ENCODE data around the gene PCDHGA11. TPM values are rescaled to one million over a fixed set of nuclear protein-coding genes. Genes with fewer than 3 reads are reported as not detected.

The PCDHGA11 gene
- total RNA-seq, 1 donor from 2014 or later: 13.3 TPM

DNA sequence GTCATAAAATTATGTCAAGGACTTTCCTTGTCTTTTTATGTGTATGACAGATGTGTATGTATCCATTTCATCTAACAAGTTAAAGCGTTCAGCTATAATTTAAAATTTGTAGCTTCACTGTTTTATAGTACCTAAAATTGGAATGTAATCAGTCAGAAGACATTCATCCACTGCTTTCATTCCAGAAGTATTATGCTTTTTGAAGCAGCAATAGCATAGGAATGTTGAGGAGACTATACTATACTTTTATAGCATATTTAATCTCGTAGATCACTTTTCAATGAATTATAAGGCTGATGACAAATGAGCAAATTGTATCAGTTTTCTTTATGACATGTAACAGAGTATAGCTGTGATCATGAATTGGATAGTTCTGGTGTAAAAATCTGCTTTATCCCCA is 16.4 kb downstream of the PCDHGA11 start:
- Histone ChIP-seq H3K27ac (no peak overlapping the region), H3K9ac (no peak overlapping the region), H3K4me1 (no peaks in the 10 kb centered on the region), H3K79me2 (ENCODE audit: low read depth) (no peaks in the 10 kb centered on the region), H3F3A (ENCODE audit: low read depth) (no peaks in the 10 kb centered on the region), H3K9me3 (ENCODE audit: low read depth) (no peaks in the 10 kb centered on the region), H3K4me3 (no peak overlapping the region), H3K4me2 (no peak overlapping the region), H2AFZ (replicated peaks) (no peak overlapping the region), H3K27me3 (no peaks in the 10 kb centered on the region), H3K36me3 (no peaks in the 10 kb centered on the region), H4K20me1 (ENCODE audit: low read depth) (no peaks in the 10 kb centered on the region)
- TF ChIP-seq EZH2 (IDR thresholded peaks at IDR 0.05) (no peak), EZH2phosphoT487 (IDR thresholded peaks at IDR 0.05) (no peak)
- TF ChIP-seq, protein P1, sequence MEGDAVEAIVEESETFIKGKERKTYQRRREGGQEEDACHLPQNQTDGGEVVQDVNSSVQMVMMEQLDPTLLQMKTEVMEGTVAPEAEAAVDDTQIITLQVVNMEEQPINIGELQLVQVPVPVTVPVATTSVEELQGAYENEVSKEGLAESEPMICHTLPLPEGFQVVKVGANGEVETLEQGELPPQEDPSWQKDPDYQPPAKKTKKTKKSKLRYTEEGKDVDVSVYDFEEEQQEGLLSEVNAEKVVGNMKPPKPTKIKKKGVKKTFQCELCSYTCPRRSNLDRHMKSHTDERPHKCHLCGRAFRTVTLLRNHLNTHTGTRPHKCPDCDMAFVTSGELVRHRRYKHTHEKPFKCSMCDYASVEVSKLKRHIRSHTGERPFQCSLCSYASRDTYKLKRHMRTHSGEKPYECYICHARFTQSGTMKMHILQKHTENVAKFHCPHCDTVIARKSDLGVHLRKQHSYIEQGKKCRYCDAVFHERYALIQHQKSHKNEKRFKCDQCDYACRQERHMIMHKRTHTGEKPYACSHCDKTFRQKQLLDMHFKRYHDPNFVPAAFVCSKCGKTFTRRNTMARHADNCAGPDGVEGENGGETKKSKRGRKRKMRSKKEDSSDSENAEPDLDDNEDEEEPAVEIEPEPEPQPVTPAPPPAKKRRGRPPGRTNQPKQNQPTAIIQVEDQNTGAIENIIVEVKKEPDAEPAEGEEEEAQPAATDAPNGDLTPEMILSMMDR (IDR thresholded peaks at IDR 0.05): no peak
- Mint-ChIP-seq H3K4me1 (no peaks in the 10 kb centered on the region), H3K9me3 (peaks cover 74% of the 10 kb centered on the region), H3K4me3 (no peak overlapping the region), H3K27ac (no peak overlapping the region), H3K36me3 (peaks cover 55% of the 10 kb centered on the region), H3K27me3 (ENCODE audit: insufficient read depth, low read depth) (peaks cover 9% of the 10 kb centered on the region)
- no peak for DNase-seq (ENCODE audit: low spot score)

DNA sequence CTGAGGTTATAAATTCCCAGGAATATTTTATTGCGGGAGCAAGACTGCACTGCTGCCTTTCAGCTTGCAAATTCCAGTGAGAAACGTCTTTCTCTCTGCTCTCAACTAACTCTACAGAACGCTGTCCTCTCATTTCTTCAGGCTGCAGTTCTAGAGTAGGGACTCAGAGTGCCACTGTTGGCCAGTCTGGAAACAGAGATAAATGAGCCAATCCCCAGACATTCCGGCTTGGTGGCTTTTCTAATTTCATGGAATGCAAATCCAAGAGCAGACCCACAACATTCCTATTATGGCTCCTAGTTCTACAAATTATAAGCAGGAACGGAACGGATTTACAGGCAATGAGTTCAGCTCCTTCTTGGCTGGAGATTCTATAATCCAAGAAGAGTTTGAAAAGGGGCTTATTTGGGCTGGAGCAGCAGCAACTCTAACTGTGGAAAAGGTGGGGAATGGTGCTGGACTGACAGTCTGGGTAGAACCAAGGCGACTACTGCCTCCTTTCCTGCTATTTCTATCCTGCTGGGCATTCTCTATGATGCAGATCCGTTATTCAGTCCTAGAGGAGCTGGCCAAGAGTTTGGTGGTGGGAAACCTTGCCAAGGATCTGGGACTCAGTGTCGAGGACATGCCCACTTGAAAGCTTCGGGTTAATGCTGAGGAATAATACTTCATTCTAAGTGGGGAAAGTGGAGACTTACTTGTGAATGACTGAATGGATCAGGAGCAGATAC is 18.7 kb downstream of the PCDHGA11 start:
- H3K9me3 ChIP-seq (ENCODE audit: low read depth): no peaks in the 10 kb centered on the region
- H3K79me2 ChIP-seq (ENCODE audit: low read depth): no peaks in the 10 kb centered on the region
- no peaks in the 10 kb centered on the region for H3K4me1 ChIP-seq
- TF ChIP-seq EZH2phosphoT487 (IDR thresholded peaks at IDR 0.05) (no peak), EZH2 (IDR thresholded peaks at IDR 0.05) (no peak)
- H3K9me3 Mint-ChIP-seq: peaks cover 74% of the 10 kb centered on the region
- H3F3A ChIP-seq (ENCODE audit: low read depth): no peaks in the 10 kb centered on the region
- H3K27ac ChIP-seq: no peak overlapping the region
- H3K27me3 ChIP-seq: no peaks in the 10 kb centered on the region
- no peak overlapping the region for H2AFZ ChIP-seq (replicated peaks)
- peaks cover 2% of the 10 kb centered on the region for H3K27me3 Mint-ChIP-seq (ENCODE audit: insufficient read depth, low read depth)
- no peak overlapping the region for H3K4me3 ChIP-seq
- H3K4me1 Mint-ChIP-seq: no peaks in the 10 kb centered on the region
- no peaks in the 10 kb centered on the region for H3K36me3 ChIP-seq
- no peak for DNase-seq (ENCODE audit: low spot score)
- no peaks in the 10 kb centered on the region for H4K20me1 ChIP-seq (ENCODE audit: low read depth)
- no peak overlapping the region for H3K9ac ChIP-seq
- H3K4me2 ChIP-seq: no peak overlapping the region
- no peak overlapping the region for H3K4me3 Mint-ChIP-seq
- peaks cover 50% of the 10 kb centered on the region for H3K36me3 Mint-ChIP-seq
- H3K27ac Mint-ChIP-seq: no peak overlapping the region

DNA sequence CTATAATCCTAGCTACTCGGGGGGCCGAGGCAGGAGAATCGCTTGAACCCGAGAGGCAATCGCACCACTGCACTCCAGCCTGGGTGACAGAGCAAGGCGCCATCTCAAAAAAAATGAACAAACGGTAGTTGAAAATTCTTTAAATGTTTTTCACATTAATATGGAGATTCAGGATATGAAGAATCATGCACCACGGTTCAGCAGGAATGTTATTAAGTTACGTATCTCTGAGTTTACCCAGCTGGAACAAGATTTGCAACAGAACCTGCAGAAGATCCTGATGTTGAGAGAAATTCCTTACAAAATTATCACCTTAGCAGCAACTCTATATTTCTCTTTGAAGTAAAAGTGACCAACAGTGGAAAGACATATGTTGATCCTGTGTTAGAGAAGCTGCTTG is 19.5 kb downstream of the PCDHGA11 start:
- H3K4me1 ChIP-seq: no peaks in the 10 kb centered on the region
- H3K27ac Mint-ChIP-seq: no peak overlapping the region
- peaks cover 2% of the 10 kb centered on the region for H3K27me3 Mint-ChIP-seq (ENCODE audit: insufficient read depth, low read depth)
- H3K36me3 ChIP-seq: no peaks in the 10 kb centered on the region
- DNase-seq (ENCODE audit: low spot score): no peak
- no peaks in the 10 kb centered on the region for H3K4me1 Mint-ChIP-seq
- no peaks in the 10 kb centered on the region for H3K27me3 ChIP-seq
- no peak overlapping the region for H3K4me3 ChIP-seq
- no peaks in the 10 kb centered on the region for H3F3A ChIP-seq (ENCODE audit: low read depth)
- H3K9me3 ChIP-seq (ENCODE audit: low read depth): no peaks in the 10 kb centered on the region
- H3K9me3 Mint-ChIP-seq: peaks cover 74% of the 10 kb centered on the region
- no peak overlapping the region for H3K4me2 ChIP-seq
- H3K9ac ChIP-seq: no peak overlapping the region
- TF ChIP-seq, protein P1 (IDR thresholded peaks at IDR 0.05): no peak
- TF ChIP-seq EZH2 (IDR thresholded peaks at IDR 0.05) (no peak), EZH2phosphoT487 (IDR thresholded peaks at IDR 0.05) (no peak)
- H3K27ac ChIP-seq: no peak overlapping the region
- H3K4me3 Mint-ChIP-seq: no peak overlapping the region
- peaks cover 50% of the 10 kb centered on the region for H3K36me3 Mint-ChIP-seq
- H4K20me1 ChIP-seq (ENCODE audit: low read depth): no peaks in the 10 kb centered on the region
- H3K79me2 ChIP-seq (ENCODE audit: low read depth): no peaks in the 10 kb centered on the region
- no peak overlapping the region for H2AFZ ChIP-seq (replicated peaks)

DNA sequence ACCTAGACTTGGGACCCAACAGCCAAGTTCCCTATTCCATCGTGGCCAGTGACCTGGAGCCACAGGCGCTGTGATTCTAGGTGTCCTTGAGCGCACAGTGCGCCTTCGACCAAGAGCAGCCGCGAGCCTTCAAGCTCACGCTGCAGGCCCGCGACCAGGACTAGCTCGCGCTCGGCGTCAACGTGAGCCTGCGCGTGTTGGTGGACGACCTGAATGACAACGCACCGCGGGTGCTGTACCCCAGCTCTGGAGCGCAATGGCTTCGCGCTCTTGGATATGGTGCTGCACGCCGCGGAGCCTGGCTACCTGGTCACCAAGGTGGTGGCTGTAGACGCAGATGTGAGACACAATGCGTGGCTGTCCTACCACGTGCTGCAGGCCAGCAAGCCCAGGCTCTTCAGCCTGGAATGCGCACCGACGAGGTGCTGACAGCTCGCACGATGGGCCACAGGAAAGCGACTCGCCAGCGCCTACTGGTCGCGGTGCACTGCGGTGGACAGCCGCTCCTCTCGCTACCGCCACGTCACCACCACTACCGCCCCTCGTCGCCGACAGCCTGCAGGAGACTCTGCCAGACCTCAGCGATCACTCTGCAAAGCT is 20.8 kb downstream of the PCDHGA11 start:
- no peaks in the 10 kb centered on the region for H3K9me3 ChIP-seq (ENCODE audit: low read depth)
- H3K36me3 Mint-ChIP-seq: peaks cover 54% of the 10 kb centered on the region

More for the DNA sequence above, 20.8 kb downstream of the PCDHGA11 start:
- no peak overlapping the region for H3K27ac ChIP-seq
- no peaks in the 10 kb centered on the region for H3K4me1 ChIP-seq
- no peaks in the 10 kb centered on the region for H3K36me3 ChIP-seq
- H3K4me2 ChIP-seq: no peak overlapping the region
- H3K4me1 Mint-ChIP-seq: no peaks in the 10 kb centered on the region
- no peaks in the 10 kb centered on the region for H3F3A ChIP-seq (ENCODE audit: low read depth)
- no peak overlapping the region for H3K4me3 Mint-ChIP-seq
- TF ChIP-seq, protein P1 (IDR thresholded peaks at IDR 0.05): no peak
- TF ChIP-seq EZH2 (IDR thresholded peaks at IDR 0.05) (no peak), EZH2phosphoT487 (IDR thresholded peaks at IDR 0.05) (no peak)
- no peaks in the 10 kb centered on the region for H3K79me2 ChIP-seq (ENCODE audit: low read depth)
- DNase-seq (ENCODE audit: low spot score): no peak
- no peak overlapping the region for H3K9ac ChIP-seq
- peaks cover 75% of the 10 kb centered on the region for H3K9me3 Mint-ChIP-seq
- peaks cover 2% of the 10 kb centered on the region for H3K27me3 Mint-ChIP-seq (ENCODE audit: insufficient read depth, low read depth)
- no peak overlapping the region for H2AFZ ChIP-seq (replicated peaks)
- H3K27me3 ChIP-seq: no peaks in the 10 kb centered on the region
- H3K27ac Mint-ChIP-seq: no peak overlapping the region
- no peaks in the 10 kb centered on the region for H4K20me1 ChIP-seq (ENCODE audit: low read depth)
- no peak overlapping the region for H3K4me3 ChIP-seq
